Measurements from ENCODE around the gene NUP160. TPM values are rescaled to one million over a fixed set of nuclear protein-coding genes. Genes with fewer than 3 reads are reported as not detected.

The NUP160 gene
- total RNA-seq, 1 experiment from 2014 or later: 89.9 TPM

GRCh38 chr11:47863898-47864430, 15.8 kb upstream of the NUP160 start:
- H3K27me3 Mint-ChIP-seq (ENCODE audit: low read depth): no peaks in the 10 kb centered on the region; the same call in 1 of the 2 replicates
- no peaks in the 10 kb centered on the region for H3K4me1 Mint-ChIP-seq
- DNase-seq (ENCODE audit: low spot score) (no peak), ATAC-seq (no peak)
- ChIA-PET POLR2A (no interaction called here), CTCF (interaction anchor here (2.0 to 2.6 kb wide), 2 partner anchors 10 to 245 kb away, joined by 4 to 8 read pairs; no protein-coding TSS in a partner anchor)
- no peaks in the 10 kb centered on the region for H3K9me3 Mint-ChIP-seq
- H3K4me3 Mint-ChIP-seq: no peak overlapping the region
- TF ChIP-seq CREM (CRISPR knock-in tag; IDR thresholded peaks at IDR 0.05): no peak
- TF ChIP-seq SOX15 (CRISPR knock-in tag; IDR thresholded peaks at IDR 0.05): no peak
- TF ChIP-seq ZNF263 (CRISPR knock-in tag; IDR thresholded peaks at IDR 0.05; ENCODE audit: low read depth): no peak
- TF ChIP-seq CDX4 (CRISPR knock-in tag; IDR thresholded peaks at IDR 0.05; ENCODE audit: borderline replicate concordance): no peak
- TF ChIP-seq ZNF416 (CRISPR knock-in tag; IDR thresholded peaks at IDR 0.05): no peak
- no peak for TF ChIP-seq EMX1 (CRISPR knock-in tag; IDR thresholded peaks at IDR 0.05)
- no peak for TF ChIP-seq E2F5 (CRISPR knock-in tag; IDR thresholded peaks at IDR 0.05)
- TF ChIP-seq ZNF232 (CRISPR knock-in tag; IDR thresholded peaks at IDR 0.05): no peak
- no peak for TF ChIP-seq ZSCAN18 (CRISPR knock-in tag; IDR thresholded peaks at IDR 0.05)
- no peak overlapping the region for H3K27ac Mint-ChIP-seq
- H3K36me3 Mint-ChIP-seq: no peaks in the 10 kb centered on the region

- Mint-ChIP-seq H3K4me1 (no peaks in the 10 kb centered on the region), H3K4me3 (no peak overlapping the region), H3K9me3 (no peaks in the 10 kb centered on the region), H3K27ac (no peak overlapping the region), H3K27me3 (ENCODE audit: low read depth) (no peaks in the 10 kb centered on the region; the same call in 1 of the 2 replicates), H3K36me3 (no peaks in the 10 kb centered on the region)
- DNase-seq (ENCODE audit: low spot score): no peak
- ChIA-PET CTCF (interaction anchor here (2.0 to 2.6 kb wide), 2 partner anchors 10 to 246 kb away, joined by 4 to 8 read pairs; no protein-coding TSS in a partner anchor), POLR2A (no interaction called here)
- ATAC-seq: no peak
- TF ChIP-seq ZBTB43 (CRISPR knock-in tag; IDR thresholded peaks at IDR 0.05): no peak
- no peak for TF ChIP-seq ESRRA (CRISPR knock-in tag; IDR thresholded peaks at IDR 0.05; ENCODE audit: borderline replicate concordance)
- no peak for TF ChIP-seq ATF3 (CRISPR knock-in tag; conservative IDR thresholded peaks at IDR 0.05)
- no peak for TF ChIP-seq OVOL2 (CRISPR knock-in tag; IDR thresholded peaks at IDR 0.05; ENCODE audit: borderline replicate concordance)
- no peak for TF ChIP-seq RELA (CRISPR knock-in tag; IDR thresholded peaks at IDR 0.05; ENCODE audit: borderline replicate concordance)
- no peak for TF ChIP-seq ATF1 (CRISPR knock-in tag; IDR thresholded peaks at IDR 0.05)
- TF ChIP-seq ETV6 (CRISPR knock-in tag; IDR thresholded peaks at IDR 0.05): no peak
- no peak for TF ChIP-seq ZNF396 (CRISPR knock-in tag; IDR thresholded peaks at IDR 0.05; ENCODE audit: borderline replicate concordance)
- no peak for TF ChIP-seq SMAD4 (CRISPR knock-in tag; IDR thresholded peaks at IDR 0.05)
- no peak for TF ChIP-seq PREB (CRISPR knock-in tag; IDR thresholded peaks at IDR 0.05; ENCODE audit: borderline replicate concordance)
- TF ChIP-seq AFF4 (CRISPR knock-in tag; IDR thresholded peaks at IDR 0.05; ENCODE audit: borderline replicate concordance): no peak
- TF ChIP-seq ZNF416 (CRISPR knock-in tag; IDR thresholded peaks at IDR 0.05): no peak
- no peak for TF ChIP-seq NR1H2 (CRISPR knock-in tag; IDR thresholded peaks at IDR 0.05)
- no peak for TF ChIP-seq CBFB (CRISPR knock-in tag; IDR thresholded peaks at IDR 0.05; ENCODE audit: low read depth)
- no peak for TF ChIP-seq CTCF (IDR thresholded peaks at IDR 0.05)
Measured at GRCh38 chr11:47863189-47863897, 15.2 kb upstream of the NUP160 start.
